Measurements from ENCODE around the gene KAZN.

DNA sequence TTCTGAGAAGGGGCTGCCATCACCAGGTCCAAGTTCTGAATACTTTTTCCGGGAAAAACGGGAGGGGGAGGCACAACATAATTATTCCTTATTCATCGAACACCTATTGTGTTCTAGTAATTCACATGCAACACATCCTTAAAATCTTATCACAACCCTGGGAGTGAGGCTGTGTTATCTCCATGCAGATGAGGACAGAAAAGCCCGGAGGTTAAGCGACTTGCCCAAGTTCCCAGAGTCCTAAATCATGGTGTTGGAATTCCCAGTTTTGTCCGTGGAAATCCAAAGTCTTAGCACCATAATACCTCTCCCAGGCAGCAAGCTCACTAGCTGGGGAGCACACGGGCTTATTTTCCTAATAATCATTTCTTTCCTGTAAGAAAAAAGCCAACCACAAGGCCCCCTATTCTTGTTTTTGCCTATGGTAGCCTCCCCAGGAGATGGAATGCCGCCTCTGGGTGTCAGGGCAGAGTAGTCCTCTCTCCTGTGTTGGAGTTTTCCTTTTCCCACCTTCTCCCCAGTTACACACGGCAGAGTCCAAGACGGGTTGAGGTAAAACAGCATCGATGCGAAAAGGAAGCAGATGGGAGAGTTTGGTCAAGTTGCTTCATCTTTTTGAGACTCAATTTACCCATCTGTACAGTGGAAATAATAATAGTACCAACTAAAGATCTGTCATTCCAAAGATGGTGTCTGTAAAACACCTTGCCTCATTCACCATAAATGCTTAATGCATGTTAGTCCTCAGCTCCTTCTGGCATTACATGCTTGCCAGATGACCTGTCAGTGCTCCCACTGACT lies 327.1 kb downstream of the KAZN start:
- TF ChIP-seq, protein P1, sequence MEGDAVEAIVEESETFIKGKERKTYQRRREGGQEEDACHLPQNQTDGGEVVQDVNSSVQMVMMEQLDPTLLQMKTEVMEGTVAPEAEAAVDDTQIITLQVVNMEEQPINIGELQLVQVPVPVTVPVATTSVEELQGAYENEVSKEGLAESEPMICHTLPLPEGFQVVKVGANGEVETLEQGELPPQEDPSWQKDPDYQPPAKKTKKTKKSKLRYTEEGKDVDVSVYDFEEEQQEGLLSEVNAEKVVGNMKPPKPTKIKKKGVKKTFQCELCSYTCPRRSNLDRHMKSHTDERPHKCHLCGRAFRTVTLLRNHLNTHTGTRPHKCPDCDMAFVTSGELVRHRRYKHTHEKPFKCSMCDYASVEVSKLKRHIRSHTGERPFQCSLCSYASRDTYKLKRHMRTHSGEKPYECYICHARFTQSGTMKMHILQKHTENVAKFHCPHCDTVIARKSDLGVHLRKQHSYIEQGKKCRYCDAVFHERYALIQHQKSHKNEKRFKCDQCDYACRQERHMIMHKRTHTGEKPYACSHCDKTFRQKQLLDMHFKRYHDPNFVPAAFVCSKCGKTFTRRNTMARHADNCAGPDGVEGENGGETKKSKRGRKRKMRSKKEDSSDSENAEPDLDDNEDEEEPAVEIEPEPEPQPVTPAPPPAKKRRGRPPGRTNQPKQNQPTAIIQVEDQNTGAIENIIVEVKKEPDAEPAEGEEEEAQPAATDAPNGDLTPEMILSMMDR (IDR thresholded peaks at IDR 0.05; ENCODE audit: low read length) = no peak
- no peak for TF ChIP-seq EZH2 (optimal IDR thresholded peaks at IDR 0.05; ENCODE audit: low read depth, low read length)

Data from MM.1S (cell line).